H1 (cell line): ENCODE results near the gene ACCS. TPM values are rescaled to one million over a fixed set of nuclear protein-coding genes. Genes with fewer than 3 reads are reported as not detected.

Experiments used
- CTCF ChIA-PET: fragments of 300-600 bp; sonication (Branson Sonifier 250); formaldehyde crosslinking; loops from one replicate; lab custom pipeline; 2021; ENCODE audit not compliant: partially characterized antibody; lab: Charles Lee
- POLR2A ChIA-PET: fragments of 300-600 bp; sonication (Branson Sonifier 250); formaldehyde crosslinking; loops from one replicate; lab custom pipeline; 2021; ENCODE audit warnings: inconsistent platforms; ENCODE audit not compliant: partially characterized antibody; lab: Charles Lee
- DNase-seq, 2 experiments: peaks; one replicate each; pipeline versions ENCODE4 v3.0.0 to v3.0.0-alpha.2; 2010 to 2022; ENCODE audit warnings: low spot score in 2 of 2, low read depth in 1 of 2, mixed read lengths in 1 of 2
- FAIRE-seq: peaks from 2 replicates; lab custom pipeline; 2011; peaks lifted over from hg19 to GRCh38; lab: Jason Lieb, UNC
- H2AFZ ChIP-seq: 2 replicates; pipeline ENCODE4 v1.8.1; 2012; ENCODE audit warnings: low read length, inconsistent platforms
- H2AK5ac ChIP-seq: 2 replicates; pipeline ENCODE4 v1.6.1; 2013; ENCODE audit warnings: low read depth, low read length
- H2BK120ac ChIP-seq: replicated peaks from 2 replicates; pipeline ENCODE3; 2013; ENCODE audit warnings: low read depth, low read length, inconsistent platforms
- H2BK12ac ChIP-seq: 2 replicates; pipeline ENCODE4 v1.6.1; 2013; ENCODE audit warnings: low read depth, low read length
- H2BK15ac ChIP-seq: 2 replicates; pipeline ENCODE4 v1.6.1; 2013; ENCODE audit warnings: low read length
- H2BK20ac ChIP-seq: 2 replicates; pipeline ENCODE4 v1.6.1; 2013; ENCODE audit warnings: low read length
- H2BK5ac ChIP-seq: 2 replicates; pipeline ENCODE4 v1.6.1; 2013; ENCODE audit warnings: low read depth, low read length
- H3K14ac ChIP-seq: 2 replicates; pipeline ENCODE4 v1.6.1; 2013; ENCODE audit warnings: inconsistent platforms; ENCODE audit not compliant: insufficient read length
- H3K18ac ChIP-seq: 2 replicates; pipeline ENCODE4 v1.6.1; 2013; ENCODE audit warnings: low read length; ENCODE audit errors: extremely low read depth
- H3K23ac ChIP-seq: 2 replicates; pipeline ENCODE4 v1.6.1; 2013; ENCODE audit warnings: inconsistent platforms; ENCODE audit not compliant: insufficient read length
- H3K23me2 ChIP-seq: 2 replicates; pipeline ENCODE4 v1.6.1; 2013; ENCODE audit warnings: low read depth, low read length
- H3K27ac ChIP-seq: 2 replicates; pipeline ENCODE4 v1.6.1; 2011; ENCODE audit warnings: low read depth, low read length, inconsistent platforms
- H3K27me3 ChIP-seq, 4 experiments: replicated peaks in 1 of 4; 1 replicate in 1 of 4; 2 replicates in 3 of 4; pipeline versions ENCODE4 v1.6.1 to v1.8.1; 2011 to 2013; ENCODE audit warnings: low read length in 3 of 4, mild to moderate bottlenecking in 3 of 4, inconsistent platforms in 2 of 4, mixed read lengths in 2 of 4, moderate library complexity in 1 of 4; ENCODE audit not compliant: control insufficient read depth in 3 of 4, insufficient read depth in 3 of 4; ENCODE audit errors: extremely low read depth in 1 of 4
- H3K36me3 ChIP-seq, 4 experiments: 2 replicates each; pipeline versions ENCODE4 v1.6.1 to v1.8.1; 2011 to 2013; ENCODE audit warnings: mild to moderate bottlenecking in 4 of 4, low read length in 3 of 4, moderate library complexity in 2 of 4, control low read depth in 1 of 4, inconsistent platforms in 1 of 4; ENCODE audit not compliant: insufficient read depth in 4 of 4, control insufficient read depth in 2 of 4
- H3K4ac ChIP-seq: replicated peaks from 2 replicates; pipeline ENCODE3; 2013; ENCODE audit warnings: low read length, low read depth, mixed read lengths, inconsistent platforms; ENCODE audit not compliant: insufficient read length
- H3K4me1 ChIP-seq, 4 experiments: replicated peaks in 1 of 4; 1 replicate in 1 of 4; 2 replicates in 3 of 4; pipeline versions ENCODE4 v1.6.1 to v1.8.1; 2011 to 2013; ENCODE audit warnings: low read length in 3 of 4, inconsistent platforms in 2 of 4, mixed read lengths in 1 of 4; ENCODE audit not compliant: insufficient read depth in 4 of 4, control insufficient read depth in 3 of 4
- H3K4me2 ChIP-seq, 2 experiments: 2 replicates each; pipeline versions ENCODE4 v1.6.1 to v1.8.1; 2011 to 2013; ENCODE audit warnings: low read depth in 2 of 2, low read length in 2 of 2, control low read depth in 1 of 2, inconsistent platforms in 1 of 2, mild to moderate bottlenecking in 1 of 2; ENCODE audit not compliant: insufficient read depth in 1 of 2
- H3K4me3 ChIP-seq, 4 experiments: fragments of 200-600, 300-600 bp in 1 of 4; sonication (generic), shearing (Covaris generic), sonication (Bioruptor Twin) in 1 of 4; 2 replicates each; pipeline versions ENCODE4 v1.5.1 to v1.8.1; 2011 to 2016; ENCODE audit warnings: low read length in 4 of 4, low read depth in 3 of 4, control low read depth in 2 of 4, inconsistent platforms in 2 of 4, mild to moderate bottlenecking in 2 of 4, mixed read lengths in 1 of 4, moderate library complexity in 1 of 4; ENCODE audit not compliant: insufficient read depth in 2 of 4; ENCODE audit errors: extremely low read depth in 1 of 4
- H3K56ac ChIP-seq: replicated peaks from 2 replicates; pipeline ENCODE3; 2013; ENCODE audit warnings: low read depth, mild to moderate bottlenecking, mixed read lengths, low read length, inconsistent platforms; ENCODE audit not compliant: insufficient read length
- H3K79me1 ChIP-seq: 2 replicates; pipeline ENCODE4 v1.6.1; 2013; ENCODE audit warnings: low read depth, low read length, control low read depth
- H3K79me2 ChIP-seq, 2 experiments: 2 replicates each; pipeline versions ENCODE4 v1.6.1 to v1.8.1; 2012 to 2013; ENCODE audit warnings: low read length in 2 of 2, mild to moderate bottlenecking in 2 of 2, inconsistent platforms in 1 of 2; ENCODE audit not compliant: insufficient read depth in 2 of 2, control insufficient read depth in 1 of 2
- H3K9ac ChIP-seq, 4 experiments: replicated peaks in 1 of 4; 1 replicate in 1 of 4; 2 replicates in 3 of 4; pipeline versions ENCODE4 v1.6.1 to v1.8.1; 2011 to 2013; ENCODE audit warnings: low read depth in 3 of 4, low read length in 3 of 4, control low read depth in 2 of 4, mild to moderate bottlenecking in 2 of 4, moderate library complexity in 2 of 4, inconsistent platforms in 1 of 4; ENCODE audit errors: extremely low read depth in 1 of 4
- H3K9me3 ChIP-seq, 2 experiments: 2 replicates each; pipeline versions ENCODE4 v1.6.1 to v1.8.1; 2012 to 2013; ENCODE audit warnings: mild to moderate bottlenecking in 2 of 2, moderate library complexity in 2 of 2, control low read depth in 1 of 2, inconsistent platforms in 1 of 2, low read depth in 1 of 2, low read length in 1 of 2, mixed read lengths in 1 of 2; ENCODE audit not compliant: insufficient read depth in 2 of 2
- H4K20me1 ChIP-seq, 2 experiments: replicated peaks in 1 of 2; 2 replicates each; pipeline versions ENCODE3 to v1.8.1; 2011 to 2013; ENCODE audit warnings: inconsistent platforms in 2 of 2, low read length in 2 of 2, mild to moderate bottlenecking in 1 of 2; ENCODE audit not compliant: insufficient read depth in 2 of 2, control insufficient read depth in 1 of 2
- H4K5ac ChIP-seq: 2 replicates; pipeline ENCODE4 v1.6.1; 2013; ENCODE audit warnings: low read length, low read depth, mixed read lengths, inconsistent platforms; ENCODE audit not compliant: insufficient read length
- H4K8ac ChIP-seq: 2 replicates; pipeline ENCODE4 v1.8.0; 2013; ENCODE audit warnings: mild to moderate bottlenecking, moderate library complexity, low read length, inconsistent platforms; ENCODE audit not compliant: insufficient read depth; ENCODE audit errors: extremely low read depth
- H4K91ac ChIP-seq: replicated peaks from 2 replicates; pipeline ENCODE3; 2013; ENCODE audit warnings: low read length, mixed read lengths, inconsistent platforms; ENCODE audit not compliant: insufficient read length
- EP300 ChIP-seq, 2 experiments: IDR thresholded peaks; 1 replicate in 1 of 2; 2 replicates in 1 of 2; pipeline ENCODE4 v1.6.1; 2011 to 2012; ENCODE audit warnings: low read depth in 2 of 2, low read length in 2 of 2, mild to moderate bottlenecking in 2 of 2, borderline replicate concordance in 1 of 2, inconsistent platforms in 1 of 2, moderate library complexity in 1 of 2
- HDAC2 ChIP-seq, 2 experiments: fragments of 300-600 bp in 1 of 2; sonication (generic) in 1 of 2; IDR thresholded peaks; 2 replicates each; pipeline ENCODE4 v1.6.1; 2011 to 2012; ENCODE audit warnings: low read depth in 2 of 2, low read length in 2 of 2, mild to moderate bottlenecking in 2 of 2, moderate library complexity in 2 of 2, borderline replicate concordance in 1 of 2, inconsistent platforms in 1 of 2
- POLR2A ChIP-seq, 2 experiments: IDR thresholded peaks; 1 replicate in 1 of 2; 2 replicates in 1 of 2; pipeline ENCODE4 v1.6.1; 2011; ENCODE audit warnings: low read depth in 2 of 2, low read length in 2 of 2, mild to moderate bottlenecking in 2 of 2; ENCODE audit errors: control extremely low read depth in 1 of 2
- WGBS, 2 experiments: shearing (Covaris generic) in 1 of 2; methylation state at CpG; one replicate each; pipeline versions ENCODE4 v1.1.6 to v1.1.7; 2013 to 2015; ENCODE audit warnings: low lambda C conversion rate in 2 of 2, mixed read lengths in 2 of 2, inconsistent platforms in 1 of 2, low coverage in 1 of 2, missing lambda C conversion rate in 1 of 2; ENCODE audit not compliant: insufficient replicate concordance in 2 of 2, insufficient coverage in 1 of 2, insufficient read length in 1 of 2; ENCODE audit errors: extremely low coverage in 1 of 2, missing lambda C conversion rate in 1 of 2; 5-methylcytosine and 5-hydroxymethylcytosine counted together
- long read RNA-seq, 2 experiments: library from RNA in 1 of 2; library from capped mRNA in 1 of 2; stranded (forward); transcript quantifications; one replicate each; pipeline ENCODE4 v2.0.0, GENCODE V29; 2021; ENCODE audit warnings: inconsistent platforms in 1 of 2
- polyA minus RNA-seq, 3 experiments: library from RNA; depleted of rRNA, polyadenylated mRNA; stranded (reverse); fragments of >200 nt; gene quantifications; 1 replicate in 2 of 3; 2 replicates in 1 of 3; pipeline ENCODE4 v1.2.3, GENCODE V29; 2011
- polyA plus RNA-seq, 7 experiments: library from polyadenylated mRNA; depleted of rRNA in 3 of 7; stranded (reverse) in 5 of 7; unstranded in 2 of 7; fragments of >200 nt in 5 of 7; fragments of 200-250 nt in 2 of 7; gene quantifications; 1 replicate in 5 of 7; 2 replicates in 1 of 7; 4 replicates in 1 of 7; pipeline versions ENCODE4 v1.2.1 to v1.2.3, GENCODE V29; 2011 to 2013; ENCODE audit warnings: missing spikeins in 2 of 7, mixed read lengths in 2 of 7
- total RNA-seq: library from RNA; stranded (reverse); fragmentation: NEBNext Ultra II Directional; extraction: Animal tissue kit (Norgen Biotek cat#: 25700); gene quantifications from 2 replicates; pipeline ENCODE4 v1.2.1, GENCODE V29; 2021
- TF ChIP-seq, protein P1 (sequence below): IDR thresholded peaks from 2 replicates; pipeline ENCODE4 v1.6.1; 2012; ENCODE audit warnings: inconsistent platforms

The ACCS gene, protein sequence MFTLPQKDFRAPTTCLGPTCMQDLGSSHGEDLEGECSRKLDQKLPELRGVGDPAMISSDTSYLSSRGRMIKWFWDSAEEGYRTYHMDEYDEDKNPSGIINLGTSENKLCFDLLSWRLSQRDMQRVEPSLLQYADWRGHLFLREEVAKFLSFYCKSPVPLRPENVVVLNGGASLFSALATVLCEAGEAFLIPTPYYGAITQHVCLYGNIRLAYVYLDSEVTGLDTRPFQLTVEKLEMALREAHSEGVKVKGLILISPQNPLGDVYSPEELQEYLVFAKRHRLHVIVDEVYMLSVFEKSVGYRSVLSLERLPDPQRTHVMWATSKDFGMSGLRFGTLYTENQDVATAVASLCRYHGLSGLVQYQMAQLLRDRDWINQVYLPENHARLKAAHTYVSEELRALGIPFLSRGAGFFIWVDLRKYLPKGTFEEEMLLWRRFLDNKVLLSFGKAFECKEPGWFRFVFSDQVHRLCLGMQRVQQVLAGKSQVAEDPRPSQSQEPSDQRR
- total RNA-seq, result 4.3 and 6.0 TPM in 2 replicates
- polyA plus RNA-seq (2011; rRNA removed), result 8.0 and 8.5 TPM in 2 replicates
- polyA plus RNA-seq (2011; cell fraction: cytosol; rRNA removed), result 11.0 TPM
- polyA plus RNA-seq (2011; cell fraction: nucleus; rRNA removed), result 57.1 TPM
- 6.6 to 11.9 TPM (median 8.6 TPM) in 4 replicates for polyA plus RNA-seq (2012, experiment 1 of 2)
- 2.6 TPM for polyA plus RNA-seq (2012, experiment 2 of 2)
- 5.3 TPM for polyA plus RNA-seq (2013, experiment 1 of 2)
- polyA plus RNA-seq (2013, experiment 2 of 2), result 2.9 TPM
- polyA minus RNA-seq (2011; rRNA and poly(A)+ RNA removed), result 7.3 and 7.9 TPM in 2 replicates
- polyA minus RNA-seq (2011; cell fraction: cytosol; rRNA and poly(A)+ RNA removed), result 4.5 TPM
- 16.4 TPM for polyA minus RNA-seq (2011; cell fraction: nucleus; rRNA and poly(A)+ RNA removed)
- long read RNA-seq, experiment 1, result 0 reads
- long read RNA-seq, experiment 2, result 0 reads

DNA sequence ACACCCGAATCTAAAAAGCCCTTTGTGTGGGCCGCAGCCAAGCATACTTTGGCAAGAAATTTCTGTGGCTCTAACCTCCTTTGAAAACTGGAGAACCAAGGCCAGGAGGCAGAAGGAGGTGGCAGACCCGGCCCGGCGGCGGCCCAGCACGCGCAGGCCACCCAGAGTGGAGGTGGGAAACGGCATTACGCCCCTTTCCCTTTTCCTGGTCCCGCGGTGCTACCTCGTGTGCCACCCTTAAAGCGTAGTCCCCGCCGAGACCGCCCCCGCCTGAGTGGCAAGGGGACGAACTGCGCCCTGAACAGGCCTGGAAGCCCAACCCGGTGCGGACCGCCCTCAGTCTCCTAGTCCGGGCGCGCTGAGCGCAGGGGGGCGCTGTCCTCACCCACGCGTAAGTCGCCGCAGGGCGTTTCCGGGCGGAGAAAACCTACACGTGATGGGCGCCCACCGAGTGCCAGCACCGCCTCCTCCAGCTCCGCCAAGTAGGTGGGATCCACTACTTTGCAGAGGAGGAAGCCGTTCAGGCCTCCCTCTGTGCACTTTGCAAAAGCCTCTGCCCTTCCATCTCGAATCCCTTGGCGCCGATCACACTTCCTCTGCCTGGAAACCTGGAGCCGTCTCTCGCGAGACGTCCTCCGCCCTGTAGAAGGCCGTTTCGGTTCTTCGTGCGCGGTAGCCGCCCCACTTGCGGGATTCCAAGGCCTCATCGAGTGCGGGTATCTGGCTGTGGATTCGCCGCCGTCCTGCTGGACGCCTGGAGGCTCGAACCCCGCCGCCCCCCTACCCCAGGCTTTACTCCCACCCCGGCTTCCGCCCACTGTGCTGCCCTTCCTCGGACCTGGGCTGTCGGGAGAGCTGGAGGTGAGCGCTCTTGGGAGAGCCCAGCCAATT is at the start of gene ACCS:
ACCS (plus strand) TSS at position 430 of the 891 bp plus-strand sequence. CDS start 1,358 bp downstream, outside the sequence.
- H2BK20ac ChIP-seq, result 0 out of 2 replicates have a peak within 1 kb of the TSS, but pooled peaks have one; percentile 80
- peaks cover 0 to 4% (median 2%) of the 10 kb centered on the region in 4 experiments; a peak in 3 of 7 replicates for H3K27me3 ChIP-seq
- H3K36me3 ChIP-seq, result no peaks in the 10 kb centered on the region
- peak within 1 kb of the TSS; percentile 97 for H4K91ac ChIP-seq
- H3K18ac ChIP-seq, result peak within 1 kb of the TSS; percentile 95
- no peaks in the 10 kb centered on the region for H3K79me2 ChIP-seq
- H2BK5ac ChIP-seq, result peak within 1 kb of the TSS; percentile 87; the same call in 1 of the 2 replicates
- H3K4me3 ChIP-seq, result peak within 1 kb of the TSS; percentile 38 to 68 (median 58)
- no peak within 1 kb of the TSS for H3K14ac ChIP-seq
- H3K4me2 ChIP-seq, result peak within 1 kb of the TSS; percentile 51 to 78
- peak within 1 kb of the TSS; percentile 74 for H3K56ac ChIP-seq
- peak within 1 kb of the TSS; percentile 81 for H2BK15ac ChIP-seq
- no peak within 1 kb of the TSS for H3K23ac ChIP-seq
- H4K20me1 ChIP-seq, result no peaks in the 10 kb centered on the region
- CTCF ChIA-PET, result interaction anchor here (1.0 to 2.9 kb wide), 6 partner anchors 9 to 118 kb away, joined by 3 to 16 read pairs (median 4); partner anchors contain the start of gene EXT2
- DNase-seq, result peak; percentile 85 to 92
- peak within 1 kb of the TSS; percentile 88 for H4K8ac ChIP-seq
- H3K4ac ChIP-seq, result peak within 1 kb of the TSS; percentile 88
- H4K5ac ChIP-seq, result peak within 1 kb of the TSS; percentile 74
- H2AFZ ChIP-seq, result peak within 1 kb of the TSS; percentile 86
- H3K9ac ChIP-seq, result peak within 1 kb of the TSS in 2 of 4 experiments; percentile 54 to 65; a peak in 5 of 7 replicates
- POLR2A ChIA-PET, result interaction anchor here (0.9 to 1.1 kb wide), 3 partner anchors 8 to 31 kb away, joined by 3 to 4 read pairs (median 3); no protein-coding TSS in a partner anchor
- H2BK12ac ChIP-seq, result peak within 1 kb of the TSS; percentile 80; the same call in 1 of the 2 replicates
- peaks cover 9% of the 10 kb centered on the region for H3K23me2 ChIP-seq
- no peak within 1 kb of the TSS for H2BK120ac ChIP-seq
- H3K4me1 ChIP-seq, result peaks cover 2 to 7% (median 4%) of the 10 kb centered on the region in 4 experiments
- WGBS, 2 experiments, result 2% methylated on average over 60 of the region's 70 CpGs; no CpG with 5 or more reads in 1 of the 2 experiments
- no peak within 1 kb of the TSS for H2AK5ac ChIP-seq
- H3K9me3 ChIP-seq, result no peaks in the 10 kb centered on the region; a peak in 1 of 4 replicates
- peak within 1 kb of the TSS; percentile 65 for H3K27ac ChIP-seq
- H3K79me1 ChIP-seq, result no peaks in the 10 kb centered on the region
- no peak for FAIRE-seq
- TF ChIP-seq HDAC2 (IDR thresholded peaks at IDR 0.05; ENCODE audit: borderline replicate concordance in 1 of 2, low read depth in 2 of 2, low read length in 2 of 2), result peak; percentile 80 to 86; a peak in 3 of 4 replicates
- TF ChIP-seq EP300 (IDR thresholded peaks at IDR 0.05; ENCODE audit: borderline replicate concordance in 1 of 2, low read depth in 2 of 2, low read length in 2 of 2), result peak in 1 of 2 experiments; percentile 4; a peak in 1 of 3 replicates
- peak in 1 of 2 experiments; percentile 80; a peak in 2 of 3 replicates for TF ChIP-seq POLR2A (IDR thresholded peaks at IDR 0.05; ENCODE audit: control extremely low read depth in 1 of 2, low read depth in 2 of 2, low read length in 2 of 2)
- TF ChIP-seq, protein P1, sequence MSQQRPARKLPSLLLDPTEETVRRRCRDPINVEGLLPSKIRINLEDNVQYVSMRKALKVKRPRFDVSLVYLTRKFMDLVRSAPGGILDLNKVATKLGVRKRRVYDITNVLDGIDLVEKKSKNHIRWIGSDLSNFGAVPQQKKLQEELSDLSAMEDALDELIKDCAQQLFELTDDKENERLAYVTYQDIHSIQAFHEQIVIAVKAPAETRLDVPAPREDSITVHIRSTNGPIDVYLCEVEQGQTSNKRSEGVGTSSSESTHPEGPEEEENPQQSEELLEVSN, result peak; percentile 65
